HG03460 (cell line): ENCODE results near the gene THBD.
"Not testable (repeated sequence)": the region's sequence is repeated elsewhere in the genome, so short reads cannot be mapped to it uniquely, and the experiment has no call there.

Source experiments
- ATAC-seq: cut with Tn5 transposase; IDR thresholded peaks from one replicate; pipeline ENCODE4 v1.9.1; 2021; ENCODE audit not compliant: unreplicated experiment

THBD gene

GRCh38 chr20:23036371-23036770 is 13.1 kb downstream of the THBD start:
- ATAC-seq: no peak

- no peak for ATAC-seq
Measured at GRCh38 chr20:23035731-23036130, 13.7 kb downstream of the THBD start.

GRCh38 chr20:23034721-23035671 is 14.5 kb downstream of the THBD start, which contains the start of gene SSTR4:
SSTR4 (plus strand) TSS chr20:23035312; CDS start chr20:23035484, 172 bp downstream.
- ATAC-seq: no peak

- ATAC-seq: no peak
Measured at GRCh38 chr20:23033918-23034317, 15.6 kb downstream of the THBD start.

GRCh38 chr20:23032750-23033078 is 16.8 kb downstream of the THBD start:
- no peak for ATAC-seq

- no peak for ATAC-seq
Measured at GRCh38 chr20:23032056-23032749, 17.3 kb downstream of the THBD start.

- ATAC-seq: no peak
Measured at GRCh38 chr20:23031346-23031745, 18.1 kb downstream of the THBD start.

GRCh38 chr20:23029324-23029723 is 20.1 kb downstream of the THBD start:
- ATAC-seq: no peak

GRCh38 chr20:23028392-23028791 is 21.1 kb downstream of the THBD start:
- ATAC-seq: no peak

GRCh38 chr20:23027721-23028120 is 21.8 kb downstream of the THBD start:
- ATAC-seq: no peak

GRCh38 chr20:23025503-23025902 is 24.0 kb downstream of the THBD start:
- ATAC-seq: not testable (repeated sequence)

- ATAC-seq: no peak
Measured at GRCh38 chr20:23024701-23025100, 24.8 kb downstream of the THBD start.

GRCh38 chr20:23023621-23024177 is 25.8 kb downstream of the THBD start:
- no peak for ATAC-seq

GRCh38 chr20:23022849-23023248 is 26.6 kb downstream of the THBD start:
- ATAC-seq: no peak

- ATAC-seq: no peak
Measured at GRCh38 chr20:23021951-23022350, 27.5 kb downstream of the THBD start.

- no peak for ATAC-seq
Measured at GRCh38 chr20:23021541-23021940, 27.9 kb downstream of the THBD start.

GRCh38 chr20:23020230-23021018 is 29.0 kb downstream of the THBD start:
- ATAC-seq: no peak

GRCh38 chr20:23019403-23019802 is 30.1 kb downstream of the THBD start:
- ATAC-seq: no peak

- no peak for ATAC-seq
Measured at GRCh38 chr20:23018941-23019340, 30.5 kb downstream of the THBD start.

GRCh38 chr20:23018432-23018831 is 31.0 kb downstream of the THBD start:
- no peak for ATAC-seq

GRCh38 chr20:23017516-23017915 is 32.0 kb downstream of the THBD start:
- no peak for ATAC-seq
